Vagina (tissue), 2 donors: ENCODE data around the gene MS4A4A. TPM values are rescaled to one million over a fixed set of nuclear protein-coding genes. Genes with fewer than 3 reads are reported as not detected.
A peak's percentile ranks its signal among the peaks of the same experiment; 100 is the strongest.

Experiments used
- DNase-seq, 2 donors: peaks; one replicate each; pipeline ENCODE4 v3.0.0-alpha.2; 2017; ENCODE audit errors: extremely low spot score in 2 of 2
- H3K27ac ChIP-seq: fragments of 200-600 bp; sonication (generic); one replicate; pipeline ENCODE4 v1.5.1; 2019
- H3K27me3 ChIP-seq: fragments of 200-600 bp; sonication (generic); one replicate; pipeline ENCODE4 v1.5.1; 2019
- H3K36me3 ChIP-seq, 2 donors: fragments of 200-600 bp; sonication (generic); one replicate each; pipeline ENCODE4 v1.5.1; 2017 to 2019
- H3K4me1 ChIP-seq: fragments of 200-600 bp; sonication (generic); one replicate; pipeline ENCODE4 v1.5.1; 2019
- H3K4me3 ChIP-seq, 2 donors: fragments of 200-600 bp; sonication (generic); 1 replicate in 1 of 2; 2 replicates in 1 of 2; pipeline ENCODE4 v1.5.1; 2016 to 2019
- H3K9me3 ChIP-seq: fragments of 200-600 bp; sonication (generic); one replicate; pipeline ENCODE4 v1.5.1; 2019
- POLR2A ChIP-seq, 2 donors: fragments of 450-650 bp; IDR thresholded peaks; one replicate each; pipeline ENCODE4 v1.6.1; 2017; ENCODE audit warnings: antibody characterized with exemption in 2 of 2, mild to moderate bottlenecking in 2 of 2, moderate library complexity in 2 of 2
- POLR2AphosphoS5 ChIP-seq, 2 donors: sonication (generic); formaldehyde crosslinking; IDR thresholded peaks; one replicate each; pipeline ENCODE4 v1.9.0; 2017; ENCODE audit warnings: antibody characterized with exemption in 2 of 2, mild to moderate bottlenecking in 2 of 2, low read depth in 1 of 2; ENCODE audit not compliant: insufficient read depth in 1 of 2
- intact Hi-C: fragments of 100-400 bp; cut with DNase I; formaldehyde crosslinking; loops from one replicate; pipeline ENCODE4 v1.15.1; 2023
- total RNA-seq: library from RNA; depleted of rRNA; stranded (reverse); fragments of >200 nt; gene quantifications from one replicate; pipeline ENCODE4 v1.2.3, GENCODE V29; 2016
- TF ChIP-seq, protein P1 (sequence below), 3 experiments: fragments of 450-650 bp in 2 of 3; fragments of 200-600 bp in 1 of 3; sonication (generic) in 1 of 3; IDR thresholded peaks; one replicate each; pipeline ENCODE4 v1.5.1; 2017 to 2019; ENCODE audit warnings: antibody characterized with exemption in 3 of 3, mild to moderate bottlenecking in 2 of 3, moderate library complexity in 2 of 3

Gene MS4A4A
- total RNA-seq, 1 donor from 2014 or later, result 10.3 TPM

DNA sequence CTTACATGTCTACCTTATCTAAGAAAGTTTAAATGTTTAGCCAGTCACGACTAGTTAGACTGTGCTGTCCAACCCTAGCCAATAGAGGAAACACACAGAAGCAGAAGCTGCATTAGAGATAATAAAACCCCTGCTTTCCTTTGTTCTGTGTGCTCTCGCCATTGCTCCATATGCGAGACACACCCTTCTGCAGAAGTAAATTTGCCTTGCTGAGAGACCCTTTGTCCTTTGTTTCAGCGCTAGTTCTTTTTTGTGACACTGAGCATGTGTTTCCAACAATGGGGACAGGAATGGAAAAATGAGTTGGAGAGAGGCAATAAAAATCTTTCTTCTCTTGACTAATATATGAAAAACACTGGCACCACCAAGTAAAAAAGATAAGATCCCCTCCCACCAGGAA lies 19.5 kb upstream of the MS4A4A start:
- Histone ChIP-seq H3K36me3 (no peaks in the 10 kb centered on the region), H3K27ac (no peak overlapping the region), H3K27me3 (no peaks in the 10 kb centered on the region), H3K4me3 (no peak overlapping the region), H3K4me1 (no peaks in the 10 kb centered on the region), H3K9me3 (no peaks in the 10 kb centered on the region)
- TF ChIP-seq POLR2AphosphoS5 (IDR thresholded peaks at IDR 0.05; ENCODE audit: insufficient read depth in 1 of 2, low read depth in 1 of 2) (no peak), POLR2A (IDR thresholded peaks at IDR 0.05) (no peak)
- TF ChIP-seq, protein P1, sequence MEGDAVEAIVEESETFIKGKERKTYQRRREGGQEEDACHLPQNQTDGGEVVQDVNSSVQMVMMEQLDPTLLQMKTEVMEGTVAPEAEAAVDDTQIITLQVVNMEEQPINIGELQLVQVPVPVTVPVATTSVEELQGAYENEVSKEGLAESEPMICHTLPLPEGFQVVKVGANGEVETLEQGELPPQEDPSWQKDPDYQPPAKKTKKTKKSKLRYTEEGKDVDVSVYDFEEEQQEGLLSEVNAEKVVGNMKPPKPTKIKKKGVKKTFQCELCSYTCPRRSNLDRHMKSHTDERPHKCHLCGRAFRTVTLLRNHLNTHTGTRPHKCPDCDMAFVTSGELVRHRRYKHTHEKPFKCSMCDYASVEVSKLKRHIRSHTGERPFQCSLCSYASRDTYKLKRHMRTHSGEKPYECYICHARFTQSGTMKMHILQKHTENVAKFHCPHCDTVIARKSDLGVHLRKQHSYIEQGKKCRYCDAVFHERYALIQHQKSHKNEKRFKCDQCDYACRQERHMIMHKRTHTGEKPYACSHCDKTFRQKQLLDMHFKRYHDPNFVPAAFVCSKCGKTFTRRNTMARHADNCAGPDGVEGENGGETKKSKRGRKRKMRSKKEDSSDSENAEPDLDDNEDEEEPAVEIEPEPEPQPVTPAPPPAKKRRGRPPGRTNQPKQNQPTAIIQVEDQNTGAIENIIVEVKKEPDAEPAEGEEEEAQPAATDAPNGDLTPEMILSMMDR (IDR thresholded peaks at IDR 0.05), result no peak
- intact Hi-C loops, result no loop called here
- DNase-seq, result no peak

DNA sequence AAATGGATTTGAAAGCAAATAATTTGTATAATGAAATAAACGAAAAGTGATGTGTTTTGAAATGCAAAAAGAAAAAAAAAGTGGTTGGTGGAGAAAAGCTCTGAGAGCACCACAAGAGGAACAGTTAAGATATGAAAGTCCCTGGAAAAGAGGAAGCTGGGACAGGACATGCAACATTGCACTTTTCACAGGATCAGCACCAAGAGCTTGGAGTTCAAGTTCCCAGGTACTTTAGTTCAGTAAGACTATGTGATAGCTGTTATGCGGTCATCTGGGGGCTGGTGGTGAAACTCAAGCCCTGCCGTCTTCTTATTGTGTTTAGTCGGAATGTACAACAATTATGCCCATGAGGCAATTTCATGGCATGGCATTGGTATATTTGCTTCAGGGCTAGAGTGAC lies 17.1 kb upstream of the MS4A4A start:
- Histone ChIP-seq H3K4me3 (no peak overlapping the region), H3K9me3 (no peaks in the 10 kb centered on the region), H3K4me1 (no peaks in the 10 kb centered on the region), H3K27ac (no peak overlapping the region), H3K27me3 (no peaks in the 10 kb centered on the region), H3K36me3 (no peaks in the 10 kb centered on the region)
- TF ChIP-seq POLR2AphosphoS5 (IDR thresholded peaks at IDR 0.05; ENCODE audit: insufficient read depth in 1 of 2, low read depth in 1 of 2), result no peak
- TF ChIP-seq POLR2A (IDR thresholded peaks at IDR 0.05), result no peak
- TF ChIP-seq, protein P1 (IDR thresholded peaks at IDR 0.05), result no peak
- intact Hi-C loops, result no loop called here
- no peak for DNase-seq

DNA sequence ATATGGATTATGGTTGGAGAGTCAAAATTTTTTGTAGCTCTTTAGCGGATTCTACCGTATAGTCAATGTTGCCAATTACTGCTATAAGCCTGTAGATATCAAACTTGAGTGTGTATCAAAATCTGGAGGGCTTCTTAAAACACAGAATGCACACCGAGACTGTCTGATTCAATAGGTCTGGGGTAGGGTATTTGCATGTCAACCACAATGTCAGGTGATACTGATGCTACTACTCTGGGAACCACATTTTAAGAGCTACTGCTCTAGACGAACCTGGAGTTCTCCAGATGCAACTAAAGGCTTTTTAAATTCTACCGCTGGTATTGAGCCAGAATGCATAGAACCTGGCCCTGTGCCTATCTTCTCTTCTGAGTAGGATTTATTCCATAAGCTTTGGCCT lies 15.8 kb upstream of the MS4A4A start:
- no peak for TF ChIP-seq POLR2AphosphoS5 (IDR thresholded peaks at IDR 0.05; ENCODE audit: insufficient read depth in 1 of 2, low read depth in 1 of 2)
- TF ChIP-seq, protein P1 (IDR thresholded peaks at IDR 0.05), result no peak
- no peak for TF ChIP-seq POLR2A (IDR thresholded peaks at IDR 0.05)
- no peak overlapping the region for H3K4me3 ChIP-seq
- no peaks in the 10 kb centered on the region for H3K36me3 ChIP-seq
- no peak for DNase-seq
- H3K27ac ChIP-seq, result no peak overlapping the region
- intact Hi-C loops, result no loop called here
- H3K4me1 ChIP-seq, result no peaks in the 10 kb centered on the region
- H3K27me3 ChIP-seq, result no peaks in the 10 kb centered on the region
- H3K9me3 ChIP-seq, result no peaks in the 10 kb centered on the region

DNA sequence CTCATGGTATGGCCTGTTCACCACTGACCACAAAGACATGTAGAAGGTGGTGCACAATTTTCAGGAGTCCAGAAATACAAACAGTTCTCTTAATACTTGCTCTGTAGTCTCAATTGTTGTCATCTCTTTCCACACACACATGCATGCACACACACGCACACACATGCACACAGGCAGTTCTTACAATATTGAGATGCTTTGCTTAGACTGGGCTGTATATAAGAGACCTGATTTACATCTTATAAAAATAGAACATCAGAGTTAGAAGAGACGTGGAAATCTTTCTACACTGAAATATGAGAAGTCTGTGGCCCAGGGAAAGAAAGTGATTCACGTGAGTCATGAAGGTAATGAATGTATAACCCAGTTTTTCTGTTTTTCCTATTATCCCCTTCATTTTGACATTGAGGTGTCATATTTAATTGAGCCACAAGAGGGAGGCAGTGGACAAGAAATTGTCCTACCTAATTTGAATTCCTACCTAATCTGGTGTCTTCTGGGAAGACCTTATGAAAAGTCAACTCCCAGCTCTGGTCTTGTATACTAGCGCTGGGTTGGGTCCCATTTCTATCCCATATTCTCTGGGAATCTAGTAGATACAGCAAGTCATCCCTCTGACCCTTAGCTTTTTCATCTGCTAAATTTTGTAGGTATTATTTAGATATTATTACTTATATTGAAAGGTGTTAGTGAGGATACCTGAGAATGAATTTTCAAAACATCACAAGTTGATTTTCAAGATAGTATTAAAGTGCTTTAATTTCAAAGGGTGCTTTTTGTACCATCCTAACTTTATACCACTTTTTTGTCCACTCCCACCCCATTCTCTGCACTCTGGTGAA lies 14.9 kb upstream of the MS4A4A start:
- no peaks in the 10 kb centered on the region for H3K27me3 ChIP-seq
- TF ChIP-seq, protein P1 (IDR thresholded peaks at IDR 0.05), result peak in 2 of 3 experiments; percentile 36 to 59
- TF ChIP-seq POLR2A (IDR thresholded peaks at IDR 0.05), result no peak
- TF ChIP-seq POLR2AphosphoS5 (IDR thresholded peaks at IDR 0.05; ENCODE audit: insufficient read depth in 1 of 2, low read depth in 1 of 2), result no peak
- no peak overlapping the region for H3K4me3 ChIP-seq
- H3K9me3 ChIP-seq, result no peaks in the 10 kb centered on the region
- no peak for DNase-seq
- intact Hi-C loops, result no loop called here
- no peaks in the 10 kb centered on the region for H3K36me3 ChIP-seq
- no peaks in the 10 kb centered on the region for H3K4me1 ChIP-seq
- no peak overlapping the region for H3K27ac ChIP-seq

DNA sequence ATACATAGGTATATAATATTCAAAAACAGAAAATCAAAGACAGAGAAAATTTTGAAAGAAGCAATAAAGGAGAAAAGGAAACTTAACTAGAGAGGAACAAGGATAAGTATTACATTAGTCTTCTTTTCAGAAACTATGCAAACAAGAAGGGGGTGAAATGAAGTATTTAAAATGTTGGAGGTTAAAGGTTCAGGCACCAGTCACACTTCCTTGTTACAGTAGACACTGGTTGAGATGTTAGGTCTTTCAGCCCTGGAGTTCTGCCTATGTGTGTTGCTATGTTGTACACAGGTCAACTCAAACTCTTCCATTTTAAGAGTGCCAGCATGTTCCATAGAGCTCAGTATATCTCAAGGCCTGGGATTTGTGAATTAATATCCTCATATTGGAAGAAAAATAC lies 6.0 kb upstream of the MS4A4A start:
- H3K4me1 ChIP-seq, result no peaks in the 10 kb centered on the region
- TF ChIP-seq, protein P1 (IDR thresholded peaks at IDR 0.05), result no peak
- TF ChIP-seq POLR2A (IDR thresholded peaks at IDR 0.05) (no peak), POLR2AphosphoS5 (IDR thresholded peaks at IDR 0.05; ENCODE audit: insufficient read depth in 1 of 2, low read depth in 1 of 2) (no peak)
- intact Hi-C loops, result no loop called here
- no peaks in the 10 kb centered on the region for H3K36me3 ChIP-seq
- H3K27me3 ChIP-seq, result no peaks in the 10 kb centered on the region
- no peaks in the 10 kb centered on the region for H3K9me3 ChIP-seq
- DNase-seq, result no peak
- H3K4me3 ChIP-seq, result no peak overlapping the region
- no peak overlapping the region for H3K27ac ChIP-seq
